Measurements from ENCODE around the gene ASB10. TPM values are rescaled to one million over a fixed set of nuclear protein-coding genes. Genes with fewer than 3 reads are reported as not detected.

Gene ASB10
- total and polyA plus RNA-seq, 7 donors: not detected

- no peaks in the 10 kb centered on the region for H3K9me3 ChIP-seq
- H3K27me3 ChIP-seq: no peaks in the 10 kb centered on the region
- peak within 1 kb of the TSS; percentile 74 to 91 (median 86) for H3K4me3 ChIP-seq
- intact Hi-C loops (cut with DNase I): no loop called here
- peaks cover 0 to 34% (median 27%) of the 10 kb centered on the region in 4 donors for H3K4me1 ChIP-seq
- H3K27ac ChIP-seq: peak within 1 kb of the TSS; percentile 84 to 87 (median 84)
- H3K36me3 ChIP-seq: peaks cover 10 to 34% (median 22%) of the 10 kb centered on the region in 4 donors
- peak; percentile 100 for DNase-seq
- TF ChIP-seq EP300 (IDR thresholded peaks at IDR 0.05): no peak
- TF ChIP-seq POLR2AphosphoS5 (IDR thresholded peaks at IDR 0.05): peak; percentile 75 to 87 (median 82)
- peak; percentile 26 to 45 for TF ChIP-seq POLR2A (IDR thresholded peaks at IDR 0.05)
- 0% methylated on average over 68 of the region's 68 CpGs for WGBS, 2 donors
These were observed 40.1 kb upstream of the ASB10 start, which contains the start of gene ABCF2 for GRCh38 chr7:151226875-151227782. TSS of gene ABCF2 (minus strand) at chr7:151227205. CDS start at chr7:151226458, 747 bp downstream.

GRCh38 chr7:151226560-151226874, 39.5 kb upstream of the ASB10 start:
- peak overlapping the region; percentile 84 to 87 (median 84) for H3K27ac ChIP-seq
- H3K4me1 ChIP-seq: peaks cover 0 to 29% (median 22%) of the 10 kb centered on the region in 4 donors
- H3K9me3 ChIP-seq: no peaks in the 10 kb centered on the region
- no peak for TF ChIP-seq EP300 (IDR thresholded peaks at IDR 0.05)
- H3K27me3 ChIP-seq: no peaks in the 10 kb centered on the region
- H3K36me3 ChIP-seq: peaks cover 14 to 40% (median 24%) of the 10 kb centered on the region in 4 donors
- no peak for DNase-seq
- intact Hi-C loops (cut with DNase I): no loop called here
- peak overlapping the region; percentile 74 to 91 (median 86) for H3K4me3 ChIP-seq
- WGBS, 2 donors: 1% methylated on average over 15 of the region's 15 CpGs

- Histone ChIP-seq H3K9me3 (no peaks in the 10 kb centered on the region), H3K27me3 (no peaks in the 10 kb centered on the region), H3K36me3 (peaks cover 16 to 45% (median 25%) of the 10 kb centered on the region in 4 donors), H3K27ac (peak overlapping the region in 3 of 4 donors; percentile 84 to 87 (median 85)), H3K4me1 (peaks cover 0 to 28% (median 20%) of the 10 kb centered on the region in 4 donors), H3K4me3 (peak overlapping the region; percentile 74 to 91 (median 86))
- intact Hi-C loops (cut with DNase I): no loop called here
- WGBS, 2 donors: 61 to 66% methylated on average over 8 of the region's 8 CpGs
- TF ChIP-seq POLR2A (IDR thresholded peaks at IDR 0.05) (no peak), CTCF (IDR thresholded peaks at IDR 0.05) (no peak), EP300 (IDR thresholded peaks at IDR 0.05) (no peak), POLR2AphosphoS5 (IDR thresholded peaks at IDR 0.05) (no peak)
- DNase-seq: no peak
These were observed 39.0 kb upstream of the ASB10 start for GRCh38 chr7:151225948-151226510.

- peaks cover 0 to 28% (median 20%) of the 10 kb centered on the region in 4 donors for H3K4me1 ChIP-seq
- peaks cover 32 to 68% (median 42%) of the 10 kb centered on the region in 4 donors for H3K36me3 ChIP-seq
- no peaks in the 10 kb centered on the region for H3K27me3 ChIP-seq
- no peak for DNase-seq
- H3K4me3 ChIP-seq: no peak overlapping the region
- intact Hi-C loops (cut with DNase I): no loop called here
- H3K27ac ChIP-seq: no peak overlapping the region
- no peak for TF ChIP-seq POLR2A (IDR thresholded peaks at IDR 0.05)
- TF ChIP-seq EP300 (IDR thresholded peaks at IDR 0.05): no peak
- 96 to 97% methylated on average over 14 of the region's 14 CpGs for WGBS, 2 donors
- H3K9me3 ChIP-seq: no peaks in the 10 kb centered on the region
These were observed 36.7 kb upstream of the ASB10 start for GRCh38 chr7:151223728-151224127.

GRCh38 chr7:151218170-151218569, 31.1 kb upstream of the ASB10 start:
- no peak for DNase-seq
- Histone ChIP-seq H3K27ac (no peak overlapping the region), H3K27me3 (no peaks in the 10 kb centered on the region), H3K9me3 (no peaks in the 10 kb centered on the region), H3K4me3 (no peak overlapping the region), H3K36me3 (peaks cover 67 to 100% (median 72%) of the 10 kb centered on the region in 4 donors), H3K4me1 (no peaks in the 10 kb centered on the region)
- TF ChIP-seq EP300 (IDR thresholded peaks at IDR 0.05) (no peak), POLR2AphosphoS5 (IDR thresholded peaks at IDR 0.05) (no peak), POLR2A (IDR thresholded peaks at IDR 0.05) (no peak), CTCF (IDR thresholded peaks at IDR 0.05) (no peak)
- intact Hi-C loops (cut with DNase I): no loop called here
- 90 to 95% methylated on average over 9 of the region's 9 CpGs for WGBS, 2 donors

GRCh38 chr7:151215396-151215795, 28.3 kb upstream of the ASB10 start:
- H3K36me3 ChIP-seq: peaks cover 55 to 82% (median 58%) of the 10 kb centered on the region in 4 donors
- no peaks in the 10 kb centered on the region for H3K27me3 ChIP-seq
- 52 to 87% methylated on average over 5 of the region's 5 CpGs for WGBS, 2 donors
- DNase-seq: no peak
- intact Hi-C loops (cut with DNase I): no loop called here
- no peaks in the 10 kb centered on the region for H3K4me1 ChIP-seq
- no peak overlapping the region for H3K27ac ChIP-seq
- no peaks in the 10 kb centered on the region for H3K9me3 ChIP-seq
- H3K4me3 ChIP-seq: no peak overlapping the region
- TF ChIP-seq POLR2A (IDR thresholded peaks at IDR 0.05) (no peak), POLR2AphosphoS5 (IDR thresholded peaks at IDR 0.05) (no peak), EP300 (IDR thresholded peaks at IDR 0.05) (no peak), CTCF (IDR thresholded peaks at IDR 0.05) (no peak)

Data from sigmoid colon (tissue), 7 donors.